ENCODE measurements around the gene MYOC. TPM values are rescaled to one million over a fixed set of nuclear protein-coding genes. Genes with fewer than 3 reads are reported as not detected.

Gene MYOC
- total RNA-seq, 4 donors from 2014 or later, result 52.8 to 403 (median 136) TPM

- no peak overlapping the region for H3K4me3 ChIP-seq
- peaks cover 0 to 16% (median 5%) of the 10 kb centered on the region in 4 donors for H3K4me1 ChIP-seq
- WGBS, 2 donors, result 43 to 51% methylated on average over 10 of the region's 10 CpGs
- H3K9me3 ChIP-seq, result no peaks in the 10 kb centered on the region
- H3K27ac ChIP-seq, result no peak overlapping the region
- no peaks in the 10 kb centered on the region for H3K36me3 ChIP-seq
- TF ChIP-seq EP300 (IDR thresholded peaks at IDR 0.05) (no peak), CTCF (IDR thresholded peaks at IDR 0.05) (no peak), POLR2A (IDR thresholded peaks at IDR 0.05) (no peak)
- H3K27me3 ChIP-seq, result no peaks in the 10 kb centered on the region
- no peak for DNase-seq (ENCODE audit: low spot score in 2 of 2)
Measured at GRCh38 chr1:171641076-171641864, 11.2 kb downstream of the MYOC start.

- Histone ChIP-seq H3K9me3 (no peaks in the 10 kb centered on the region), H3K4me3 (no peak overlapping the region), H3K4me1 (peaks cover 0 to 8% (median 3%) of the 10 kb centered on the region in 4 donors), H3K27ac (no peak overlapping the region), H3K36me3 (no peaks in the 10 kb centered on the region), H3K27me3 (no peaks in the 10 kb centered on the region)
- TF ChIP-seq EP300 (IDR thresholded peaks at IDR 0.05) (no peak), POLR2A (IDR thresholded peaks at IDR 0.05) (no peak), CTCF (IDR thresholded peaks at IDR 0.05) (no peak)
- WGBS, 2 donors, result 92 to 97% methylated on average over 1 of the region's 1 CpG
- no peak for DNase-seq (ENCODE audit: low spot score in 2 of 2)
Measured at GRCh38 chr1:171640225-171640624, 12.3 kb downstream of the MYOC start.

- no peak for DNase-seq (ENCODE audit: low spot score in 2 of 2)
- no peaks in the 10 kb centered on the region for H3K27me3 ChIP-seq
- no peak overlapping the region for H3K4me3 ChIP-seq
- TF ChIP-seq EP300 (IDR thresholded peaks at IDR 0.05), result no peak
- no peak for TF ChIP-seq POLR2A (IDR thresholded peaks at IDR 0.05)
- no peak for TF ChIP-seq CTCF (IDR thresholded peaks at IDR 0.05)
- no peaks in the 10 kb centered on the region for H3K36me3 ChIP-seq
- WGBS, 2 donors, result 69 to 71% methylated on average over 4 of the region's 4 CpGs
- no peaks in the 10 kb centered on the region for H3K9me3 ChIP-seq
- H3K4me1 ChIP-seq, result no peaks in the 10 kb centered on the region
- H3K27ac ChIP-seq, result no peak overlapping the region
Measured at GRCh38 chr1:171637928-171638576, 14.4 kb downstream of the MYOC start.

- Histone ChIP-seq H3K27ac (no peak overlapping the region), H3K36me3 (no peaks in the 10 kb centered on the region), H3K4me1 (no peaks in the 10 kb centered on the region), H3K4me3 (no peak overlapping the region), H3K27me3 (no peaks in the 10 kb centered on the region), H3K9me3 (peaks cover 0 to 7% (median 0%) of the 10 kb centered on the region in 4 donors)
- 62 to 74% methylated on average over 11 of the region's 11 CpGs for WGBS, 2 donors
- DNase-seq (ENCODE audit: low spot score in 2 of 2), result no peak
- TF ChIP-seq EP300 (IDR thresholded peaks at IDR 0.05) (no peak), CTCF (IDR thresholded peaks at IDR 0.05) (no peak), POLR2A (IDR thresholded peaks at IDR 0.05) (no peak)
Measured at GRCh38 chr1:171636141-171636540, 16.3 kb downstream of the MYOC start.

- no peaks in the 10 kb centered on the region for H3K4me1 ChIP-seq
- H3K27ac ChIP-seq, result no peak overlapping the region
- no peaks in the 10 kb centered on the region for H3K27me3 ChIP-seq
- peaks cover 0 to 7% (median 0%) of the 10 kb centered on the region in 4 donors for H3K9me3 ChIP-seq
- H3K4me3 ChIP-seq, result no peak overlapping the region
- H3K36me3 ChIP-seq, result no peaks in the 10 kb centered on the region
- no peak for DNase-seq (ENCODE audit: low spot score in 2 of 2)
- 84 to 86% methylated on average over 2 of the region's 2 CpGs for WGBS, 2 donors
- TF ChIP-seq POLR2A (IDR thresholded peaks at IDR 0.05) (no peak), CTCF (IDR thresholded peaks at IDR 0.05) (no peak), EP300 (IDR thresholded peaks at IDR 0.05) (no peak)
Measured at GRCh38 chr1:171635661-171636060, 16.8 kb downstream of the MYOC start.

Data from tibial nerve (tissue), 4 donors.